Activated T-cell treated with anti-CD3 and anti-CD28 coated beads, Interleukin-2, amount 50 U/mL, for 4 hours (primary cell): ENCODE results near the gene CACNG1. TPM values are rescaled to one million over a fixed set of nuclear protein-coding genes. Genes with fewer than 3 reads are reported as not detected.

Source experiments
- ATAC-seq, 2 donors: fragments of 200-7000 bp; cut with Tn5 transposase; one replicate each; pipeline ENCODE4 v1.10.0; 2021
- DNase-seq: peaks from one replicate; pipeline ENCODE4 v3.0.0-alpha.2; 2020
- H3K27me3 Mint-ChIP-seq: one replicate; pipeline ENCODE4 v1.8.0; 2021; ENCODE audit warnings: low read depth, mixed read lengths
- H3K36me3 Mint-ChIP-seq: one replicate; pipeline ENCODE4 v1.8.0; 2022; ENCODE audit warnings: mixed read lengths; ENCODE audit not compliant: insufficient read depth
- H3K4me1 Mint-ChIP-seq: one replicate; pipeline ENCODE4 v1.8.0; 2021; ENCODE audit warnings: low read depth, mixed read lengths
- H3K4me3 Mint-ChIP-seq: one replicate; pipeline ENCODE4 v1.8.0; 2021; ENCODE audit warnings: mild to moderate bottlenecking, moderate library complexity, mixed read lengths
- H3K9me3 Mint-ChIP-seq: one replicate; pipeline ENCODE4 v1.8.0; 2021; ENCODE audit warnings: mixed read lengths
- total RNA-seq, 3 donors: library from RNA; stranded (reverse); gene quantifications; one replicate each; pipeline ENCODE4 v1.2.1, GENCODE V29; 2021

The CACNG1 gene
- total RNA-seq, 3 donors from 2014 or later: not detected

GRCh38 chr17:67018471-67019434, 25.6 kb upstream of the CACNG1 start:
- Mint-ChIP-seq H3K4me1 (no peaks in the 10 kb centered on the region), H3K27me3 (peaks cover 6% of the 10 kb centered on the region), H3K9me3 (no peaks in the 10 kb centered on the region), H3K36me3 (no peaks in the 10 kb centered on the region), H3K4me3 (no peak overlapping the region)
- DNase-seq (no peak), ATAC-seq (no peak)

DNA sequence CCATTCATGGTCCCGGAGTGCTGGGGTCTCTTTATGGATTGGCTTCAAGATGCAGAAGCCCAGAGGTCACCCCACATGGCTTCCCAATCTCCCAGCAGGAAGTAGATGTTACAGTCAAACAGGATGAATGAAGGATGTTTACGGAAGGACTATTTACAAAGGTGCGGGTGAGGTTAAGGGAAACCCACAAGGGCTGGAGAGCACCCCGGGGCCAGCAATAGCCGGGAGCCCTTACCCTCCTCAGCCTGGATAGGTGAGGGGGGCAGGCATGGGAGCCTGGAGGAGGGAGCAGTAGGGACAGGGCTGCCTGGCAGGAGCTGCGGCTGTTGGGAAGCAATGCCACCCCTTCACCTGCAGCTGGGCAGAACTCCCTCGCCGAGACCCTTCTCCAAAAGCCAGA, 24.5 kb upstream of the CACNG1 start:
- DNase-seq: no peak
- Mint-ChIP-seq H3K4me1 (no peaks in the 10 kb centered on the region), H3K4me3 (no peak overlapping the region), H3K36me3 (no peaks in the 10 kb centered on the region), H3K27me3 (peaks cover 5% of the 10 kb centered on the region), H3K9me3 (no peaks in the 10 kb centered on the region)
- no peak for ATAC-seq

- DNase-seq: no peak
- Mint-ChIP-seq H3K9me3 (no peaks in the 10 kb centered on the region), H3K27me3 (peaks cover 6% of the 10 kb centered on the region), H3K4me3 (no peak overlapping the region), H3K4me1 (no peaks in the 10 kb centered on the region), H3K36me3 (no peaks in the 10 kb centered on the region)
- no peak for ATAC-seq
Measured at GRCh38 chr17:67020293-67020766, 24.0 kb upstream of the CACNG1 start.

GRCh38 chr17:67021196-67021595, 23.2 kb upstream of the CACNG1 start:
- no peak overlapping the region for H3K4me3 Mint-ChIP-seq
- no peaks in the 10 kb centered on the region for H3K9me3 Mint-ChIP-seq
- H3K27me3 Mint-ChIP-seq: peaks cover 6% of the 10 kb centered on the region
- ATAC-seq: no peak
- no peak for DNase-seq
- H3K4me1 Mint-ChIP-seq: no peaks in the 10 kb centered on the region
- H3K36me3 Mint-ChIP-seq: no peaks in the 10 kb centered on the region

GRCh38 chr17:67021743-67022450, 22.5 kb upstream of the CACNG1 start:
- Mint-ChIP-seq H3K27me3 (peaks cover 6% of the 10 kb centered on the region), H3K36me3 (no peaks in the 10 kb centered on the region), H3K9me3 (no peaks in the 10 kb centered on the region), H3K4me1 (no peaks in the 10 kb centered on the region), H3K4me3 (no peak overlapping the region)
- ATAC-seq (no peak), DNase-seq (no peak)

DNA sequence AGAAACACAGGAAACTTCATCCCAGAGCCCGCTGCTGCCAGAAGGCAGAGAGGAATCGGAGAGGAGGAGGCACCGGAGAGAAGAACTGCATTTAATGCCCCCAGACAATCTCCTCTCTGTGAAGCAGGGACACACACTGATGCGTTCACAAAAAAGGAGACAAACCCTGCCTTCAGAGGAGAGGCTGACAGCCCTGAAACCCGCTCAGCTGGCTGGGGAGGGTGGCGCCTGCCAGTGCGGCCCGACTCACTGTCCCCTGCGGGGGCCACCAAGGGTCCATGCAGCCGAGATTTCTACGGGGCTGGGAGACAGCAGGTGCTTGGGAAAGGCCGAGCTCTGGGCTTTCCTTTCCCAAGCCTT, 21.9 kb upstream of the CACNG1 start:
- H3K27me3 Mint-ChIP-seq: peaks cover 6% of the 10 kb centered on the region
- no peaks in the 10 kb centered on the region for H3K9me3 Mint-ChIP-seq
- no peak overlapping the region for H3K4me3 Mint-ChIP-seq
- ATAC-seq: no peak
- no peaks in the 10 kb centered on the region for H3K36me3 Mint-ChIP-seq
- no peaks in the 10 kb centered on the region for H3K4me1 Mint-ChIP-seq
- no peak for DNase-seq

DNA sequence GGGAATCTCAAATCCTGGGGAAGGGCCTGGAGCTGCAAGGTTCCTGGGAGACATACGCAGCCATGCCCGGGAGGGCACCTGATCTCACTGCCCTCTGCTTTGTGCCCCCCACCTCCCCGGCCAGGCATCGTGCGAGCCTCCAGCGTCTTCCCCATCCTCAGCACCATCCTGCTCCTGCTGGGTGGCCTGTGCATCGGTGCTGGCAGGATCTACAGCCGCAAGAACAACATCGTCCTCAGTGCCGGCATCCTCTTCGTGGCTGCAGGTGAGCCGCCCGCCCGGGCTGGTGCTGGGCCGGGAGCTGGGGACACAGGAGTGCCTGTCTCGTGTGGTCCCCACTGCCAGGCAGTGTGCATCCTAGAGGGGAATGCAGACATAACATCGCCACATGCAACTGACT, 19.6 kb upstream of the CACNG1 start:
- Mint-ChIP-seq H3K9me3 (no peaks in the 10 kb centered on the region), H3K4me1 (no peaks in the 10 kb centered on the region), H3K36me3 (no peaks in the 10 kb centered on the region), H3K4me3 (no peak overlapping the region), H3K27me3 (peaks cover 4% of the 10 kb centered on the region)
- ATAC-seq (no peak), DNase-seq (no peak)

GRCh38 chr17:67025216-67025792, 19.1 kb upstream of the CACNG1 start:
- H3K9me3 Mint-ChIP-seq: no peaks in the 10 kb centered on the region
- H3K4me1 Mint-ChIP-seq: no peaks in the 10 kb centered on the region
- no peak for DNase-seq
- H3K36me3 Mint-ChIP-seq: no peaks in the 10 kb centered on the region
- H3K27me3 Mint-ChIP-seq: peaks cover 4% of the 10 kb centered on the region
- no peak overlapping the region for H3K4me3 Mint-ChIP-seq
- no peak for ATAC-seq

DNA sequence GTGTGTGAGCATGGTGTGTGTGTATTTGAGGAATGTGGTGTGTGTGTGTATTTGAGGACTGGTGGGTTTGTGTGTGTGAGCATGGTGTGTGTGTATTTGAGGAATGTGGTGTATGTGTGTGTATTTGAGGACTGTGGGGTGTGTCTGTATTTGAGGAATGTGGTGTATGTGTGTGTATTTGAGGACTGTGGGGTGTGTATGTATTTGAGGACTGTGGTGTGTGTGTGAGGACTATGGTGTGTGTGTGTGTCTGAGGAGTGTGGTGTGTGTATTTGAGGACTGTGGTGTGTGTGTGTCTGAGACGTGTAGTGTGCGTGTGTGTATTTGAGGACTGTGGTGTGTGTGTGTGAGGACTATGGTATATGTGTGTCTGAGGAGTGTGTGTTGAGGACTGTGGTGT, 18.0 kb upstream of the CACNG1 start:
- Mint-ChIP-seq H3K4me1 (no peaks in the 10 kb centered on the region), H3K4me3 (no peak overlapping the region), H3K9me3 (no peaks in the 10 kb centered on the region), H3K27me3 (peaks cover 4% of the 10 kb centered on the region), H3K36me3 (no peaks in the 10 kb centered on the region)
- DNase-seq (no peak), ATAC-seq (no peak)

DNA sequence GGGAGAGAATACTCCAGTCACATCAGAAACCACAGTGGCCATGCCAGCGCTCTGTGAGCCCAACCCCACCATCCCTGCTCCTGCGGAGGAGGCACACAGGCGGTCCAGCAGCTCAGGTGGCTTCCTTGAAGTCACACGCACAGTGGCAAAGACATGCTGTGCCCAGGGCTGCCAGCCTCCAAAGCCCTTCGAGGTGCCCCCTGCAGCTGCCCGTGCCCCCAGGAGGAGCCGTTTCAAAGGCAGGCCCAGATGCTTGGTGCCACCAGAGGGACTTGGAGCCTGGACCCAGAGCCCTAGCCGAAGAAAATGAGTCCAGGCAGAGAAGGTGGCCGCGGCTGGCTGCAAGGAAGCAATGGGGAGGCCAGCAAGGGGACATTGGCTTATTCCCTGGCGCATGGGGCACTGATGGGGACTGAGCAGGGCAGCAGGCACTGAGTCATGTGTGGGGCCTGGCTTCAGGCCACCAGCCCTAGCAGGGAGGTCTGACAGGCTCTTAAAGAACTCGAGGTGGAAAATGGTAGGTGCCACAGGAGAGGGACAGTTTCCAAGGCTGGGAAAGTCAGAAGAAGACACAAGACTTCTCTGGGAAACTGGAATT, 17.2 kb upstream of the CACNG1 start:
- Mint-ChIP-seq H3K9me3 (no peaks in the 10 kb centered on the region), H3K4me3 (no peak overlapping the region), H3K27me3 (peaks cover 4% of the 10 kb centered on the region), H3K4me1 (no peaks in the 10 kb centered on the region), H3K36me3 (no peaks in the 10 kb centered on the region)
- no peak for ATAC-seq
- DNase-seq: no peak

DNA sequence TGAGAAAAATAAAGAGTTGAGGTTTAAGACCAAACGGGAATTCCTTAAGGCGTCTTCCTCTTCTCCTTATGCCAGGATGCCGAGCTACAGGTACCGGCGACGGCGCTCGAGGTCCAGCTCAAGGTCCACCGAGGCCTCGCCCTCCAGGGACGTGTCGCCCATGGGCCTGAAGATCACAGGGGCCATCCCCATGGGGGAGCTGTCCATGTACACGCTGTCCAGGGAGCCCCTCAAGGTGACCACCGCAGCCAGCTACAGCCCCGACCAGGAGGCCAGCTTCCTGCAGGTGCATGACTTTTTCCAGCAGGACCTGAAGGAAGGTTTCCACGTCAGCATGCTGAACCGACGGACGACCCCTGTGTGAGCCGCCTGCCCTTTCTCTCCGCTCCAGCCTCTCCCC, 13.7 kb upstream of the CACNG1 start:
- ATAC-seq (no peak), DNase-seq (no peak)
- Mint-ChIP-seq H3K27me3 (no peaks in the 10 kb centered on the region), H3K9me3 (no peaks in the 10 kb centered on the region), H3K36me3 (no peaks in the 10 kb centered on the region), H3K4me3 (no peak overlapping the region), H3K4me1 (no peaks in the 10 kb centered on the region)

DNA sequence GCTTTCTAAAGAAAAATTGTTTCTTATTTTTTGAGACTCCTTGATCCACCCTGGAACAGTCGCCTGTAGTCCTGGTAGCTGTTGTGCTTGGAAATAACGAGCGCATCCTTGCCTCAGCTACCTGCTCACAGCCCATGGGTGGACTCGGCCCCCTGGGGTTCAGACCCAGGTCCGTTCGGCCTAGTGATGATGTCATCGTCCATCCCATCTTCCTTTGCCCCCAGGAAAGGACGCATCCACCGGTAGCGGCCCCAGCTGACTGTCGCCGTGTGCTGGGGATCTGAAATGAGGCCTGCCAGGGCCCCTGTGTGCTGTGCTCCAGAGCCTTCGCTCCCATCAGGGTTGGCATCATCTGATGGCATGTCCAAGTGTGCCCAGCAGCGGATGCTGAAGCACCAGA, 12.0 kb upstream of the CACNG1 start:
- no peak overlapping the region for H3K4me3 Mint-ChIP-seq
- H3K4me1 Mint-ChIP-seq: no peaks in the 10 kb centered on the region
- DNase-seq: no peak
- H3K36me3 Mint-ChIP-seq: peaks cover 1% of the 10 kb centered on the region
- no peak for ATAC-seq
- no peaks in the 10 kb centered on the region for H3K9me3 Mint-ChIP-seq
- H3K27me3 Mint-ChIP-seq: peaks cover 2% of the 10 kb centered on the region

DNA sequence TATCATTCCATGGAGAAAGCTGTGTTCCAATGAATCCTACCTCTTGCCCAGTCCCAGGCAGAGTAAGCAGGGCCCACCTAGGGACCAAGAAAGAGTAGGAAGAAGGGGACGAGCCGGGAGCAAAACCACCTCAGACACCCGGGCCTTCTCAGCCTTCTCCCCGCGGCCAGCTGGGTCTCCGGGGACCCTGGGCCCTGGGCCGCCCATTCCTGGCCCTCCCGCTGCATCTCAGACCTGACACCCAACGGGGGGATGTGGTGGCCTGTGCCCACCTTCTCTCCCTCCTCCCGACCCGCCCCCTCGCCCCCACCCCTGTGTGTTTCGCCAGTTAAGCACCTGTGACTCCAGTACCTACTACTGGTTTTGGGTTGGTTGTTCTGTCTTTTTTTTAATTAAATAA, 11.4 kb upstream of the CACNG1 start:
- Mint-ChIP-seq H3K4me1 (no peaks in the 10 kb centered on the region), H3K4me3 (no peak overlapping the region), H3K27me3 (peaks cover 2% of the 10 kb centered on the region), H3K9me3 (no peaks in the 10 kb centered on the region), H3K36me3 (peaks cover 1% of the 10 kb centered on the region)
- ATAC-seq: no peak
- no peak for DNase-seq

- Mint-ChIP-seq H3K4me3 (no peak overlapping the region), H3K36me3 (peaks cover 1% of the 10 kb centered on the region), H3K27me3 (peaks cover 3% of the 10 kb centered on the region), H3K4me1 (no peaks in the 10 kb centered on the region), H3K9me3 (no peaks in the 10 kb centered on the region)
- DNase-seq (no peak), ATAC-seq (no peak)
Measured at GRCh38 chr17:67033613-67034012, 10.7 kb upstream of the CACNG1 start.
